ENCODE measurements around the gene DLL1. TPM values are rescaled to one million over a fixed set of nuclear protein-coding genes. Genes with fewer than 3 reads are reported as not detected.

Gene DLL1
- total and polyA plus RNA-seq, 9 of the 15 experiments (the other 6 are each of a cell fraction or from before 2014, with no cell fraction given): not detected

DNA sequence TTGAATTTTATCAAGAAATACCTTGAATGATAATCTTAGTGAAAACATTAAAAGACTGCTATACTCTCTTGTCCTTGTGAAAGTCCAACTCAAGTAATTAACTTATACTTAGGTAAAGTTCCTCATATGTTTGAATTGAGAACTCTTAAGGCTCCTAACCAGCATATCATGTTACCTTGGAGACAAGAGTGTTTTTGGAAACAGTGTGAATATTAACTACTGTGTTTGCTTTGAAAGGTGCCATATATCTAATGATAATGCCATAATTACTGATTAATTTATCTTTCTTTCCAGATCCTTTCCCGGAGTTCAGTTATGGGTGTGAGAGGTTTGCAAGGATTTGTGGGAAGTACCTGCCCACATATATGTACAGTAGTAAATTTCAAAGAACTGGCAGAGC, 26.2 kb upstream of the DLL1 start:
- H3K4me2 ChIP-seq (ENCODE audit: insufficient read depth, low read length): no peak overlapping the region
- H2AFZ ChIP-seq (ENCODE audit: low read depth, low read length): no peak overlapping the region
- in situ Hi-C loops (cut with MboI) (no loop called here), intact Hi-C loops (cut with micrococcal nuclease) (no loop called here)
- FAIRE-seq (no peak), DNase-seq (ENCODE audit: extremely low read depth in 1 of 4, low spot score in 3 of 4) (no peak), ATAC-seq (no peak)
- no peaks in the 10 kb centered on the region for H3K27me3 ChIP-seq (ENCODE audit: control insufficient read depth in 2 of 2, insufficient read depth in 2 of 2, low read length in 2 of 2)
- no peaks in the 10 kb centered on the region for H3K4me1 ChIP-seq (replicated peaks in 1 of 2; ENCODE audit: control insufficient read depth in 2 of 2, insufficient read depth in 2 of 2, low read length in 2 of 2)
- H4K20me1 ChIP-seq (replicated peaks; ENCODE audit: control insufficient read depth, insufficient read depth, low read length): peaks cover 9% of the 10 kb centered on the region; the same call in 1 of the 2 replicates
- peaks cover 2% of the 10 kb centered on the region for H3K9me1 ChIP-seq (ENCODE audit: control insufficient read depth, insufficient read depth, low read length)
- no peak overlapping the region for H3K9ac ChIP-seq (ENCODE audit: insufficient read depth in 1 of 2, low read depth in 2 of 2, low read length in 2 of 2)
- no peaks in the 10 kb centered on the region for H3K9me3 ChIP-seq (replicated peaks; ENCODE audit: control insufficient read depth, insufficient read depth, low read depth, low read length)
- CTCF ChIA-PET (ENCODE audit: low intra/inter-chr PET ratio): no interaction called here
- POLR2A ChIA-PET: interaction anchor here (1.2 kb wide), 1 partner anchor 8 kb away, joined by 3 read pairs; no protein-coding TSS in a partner anchor
- H3K36me3 ChIP-seq (ENCODE audit: control insufficient read depth, insufficient read depth, low read length): peaks cover 26% of the 10 kb centered on the region; the same call in 1 of the 3 replicates
- no TSS peak for BruUV-seq (replicated peaks)
- TF ChIP-seq RFX1 (IDR thresholded peaks at IDR 0.05): 0 out of 2 replicates have a peak, but pooled peaks have one; percentile 11
- TF ChIP-seq, protein P1, sequence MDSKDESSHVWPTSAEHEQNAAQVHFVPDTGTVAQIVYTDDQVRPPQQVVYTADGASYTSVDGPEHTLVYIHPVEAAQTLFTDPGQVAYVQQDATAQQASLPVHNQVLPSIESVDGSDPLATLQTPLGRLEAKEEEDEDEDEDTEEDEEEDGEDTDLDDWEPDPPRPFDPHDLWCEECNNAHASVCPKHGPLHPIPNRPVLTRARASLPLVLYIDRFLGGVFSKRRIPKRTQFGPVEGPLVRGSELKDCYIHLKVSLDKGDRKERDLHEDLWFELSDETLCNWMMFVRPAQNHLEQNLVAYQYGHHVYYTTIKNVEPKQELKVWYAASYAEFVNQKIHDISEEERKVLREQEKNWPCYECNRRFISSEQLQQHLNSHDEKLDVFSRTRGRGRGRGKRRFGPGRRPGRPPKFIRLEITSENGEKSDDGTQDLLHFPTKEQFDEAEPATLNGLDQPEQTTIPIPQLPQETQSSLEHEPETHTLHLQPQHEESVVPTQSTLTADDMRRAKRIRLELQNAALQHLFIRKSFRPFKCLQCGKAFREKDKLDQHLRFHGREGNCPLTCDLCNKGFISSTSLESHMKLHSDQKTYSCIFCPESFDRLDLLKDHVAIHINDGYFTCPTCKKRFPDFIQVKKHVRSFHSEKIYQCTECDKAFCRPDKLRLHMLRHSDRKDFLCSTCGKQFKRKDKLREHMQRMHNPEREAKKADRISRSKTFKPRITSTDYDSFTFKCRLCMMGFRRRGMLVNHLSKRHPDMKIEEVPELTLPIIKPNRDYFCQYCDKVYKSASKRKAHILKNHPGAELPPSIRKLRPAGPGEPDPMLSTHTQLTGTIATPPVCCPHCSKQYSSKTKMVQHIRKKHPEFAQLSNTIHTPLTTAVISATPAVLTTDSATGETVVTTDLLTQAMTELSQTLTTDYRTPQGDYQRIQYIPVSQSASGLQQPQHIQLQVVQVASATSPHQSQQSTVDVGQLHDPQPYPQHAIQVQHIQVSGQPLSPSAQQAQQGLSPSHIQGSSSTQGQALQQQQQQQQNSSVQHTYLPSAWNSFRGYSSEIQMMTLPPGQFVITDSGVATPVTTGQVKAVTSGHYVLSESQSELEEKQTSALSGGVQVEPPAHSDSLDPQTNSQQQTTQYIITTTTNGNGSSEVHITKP (IDR thresholded peaks at IDR 0.05; ENCODE audit: partially characterized antibody): no peak
- TF ChIP-seq SAFB2 (IDR thresholded peaks at IDR 0.05; ENCODE audit: borderline replicate concordance, low read depth, low read length, severe bottlenecking): no peak
- H3K79me2 ChIP-seq (ENCODE audit: control insufficient read depth, insufficient read depth, low read length): peaks cover 26% of the 10 kb centered on the region
- H3K4me3 ChIP-seq: no peak overlapping the region
- no peak overlapping the region for H3K27ac ChIP-seq (ENCODE audit: extremely low read depth, low read depth, low read length)
- 80% methylated on average over 1 of the region's 1 CpG for WGBS (ENCODE audit: insufficient coverage, low coverage, missing lambda C conversion rate)
